HepG2 (cell line): ENCODE data around the gene NDOR1. TPM values are rescaled to one million over a fixed set of nuclear protein-coding genes. Genes with fewer than 3 reads are reported as not detected.

ENCODE experiments used
- CBX2 ChIP-seq, 2 experiments: fragments of 200-600 bp in 1 of 2; sonication (generic); formaldehyde crosslinking in 1 of 2; IDR thresholded peaks; 2 replicates each; pipeline versions ENCODE4 v1.7.0 to v1.8.1; 2018 to 2022; ENCODE audit warnings: low read depth in 2 of 2, low read length in 1 of 2, mild to moderate bottlenecking in 1 of 2, missing genetic modification reagents in 1 of 2
- EHMT2 ChIP-seq: fragments of 200-600 bp; sonication (generic); IDR thresholded peaks from 2 replicates; pipeline ENCODE4 v1.7.0; 2017; ENCODE audit warnings: antibody characterized with exemption, low read depth, low read length, borderline replicate concordance
- GABPB1 ChIP-seq: IDR thresholded peaks from 2 replicates; pipeline ENCODE4 v1.6.1; 2016; ENCODE audit warnings: mild to moderate bottlenecking, missing genetic modification reagents, moderate library complexity, missing compliant biosample characterization
- GATA4 ChIP-seq: sonication (generic); IDR thresholded peaks from 2 replicates; pipeline ENCODE4 v1.6.1; 2016; ENCODE audit warnings: antibody characterized with exemption, low read depth, borderline replicate concordance
- GATAD2A ChIP-seq: IDR thresholded peaks from 2 replicates; pipeline ENCODE4 v1.6.1; 2016
- IKZF5 ChIP-seq: IDR thresholded peaks from 2 replicates; pipeline ENCODE4 v1.6.1; 2018; ENCODE audit warnings: missing genetic modification reagents, mild to moderate bottlenecking, missing compliant biosample characterization
- KLF6 ChIP-seq: IDR thresholded peaks from 2 replicates; pipeline ENCODE4 v1.8.0; 2016; ENCODE audit warnings: missing biosample characterization, missing genetic modification reagents
- NR2F6 ChIP-seq, 2 experiments: IDR thresholded peaks; 2 replicates each; pipeline ENCODE4 v1.6.1; 2016; ENCODE audit warnings: antibody characterized with exemption in 1 of 2, mild to moderate bottlenecking in 1 of 2
- PRPF4 ChIP-seq: fragments of 200-400 bp; formaldehyde crosslinking; IDR thresholded peaks from 2 replicates; pipeline ENCODE4 v1.6.1; 2016; ENCODE audit warnings: low read length, low read depth; ENCODE audit not compliant: poor library complexity, severe bottlenecking
- RXRB ChIP-seq: IDR thresholded peaks from 2 replicates; pipeline ENCODE4 v1.6.1; 2016; ENCODE audit warnings: borderline replicate concordance, missing genetic modification reagents, missing compliant biosample characterization
- ZBTB33 ChIP-seq: sonication (generic); formaldehyde crosslinking; IDR thresholded peaks from 2 replicates; pipeline ENCODE4 v1.4.0; 2020; ENCODE audit warnings: missing genetic modification reagents
- ZBTB42 ChIP-seq: sonication (generic); formaldehyde crosslinking; IDR thresholded peaks from 2 replicates; pipeline ENCODE4 v1.5.0; 2020; ENCODE audit warnings: mild to moderate bottlenecking, missing genetic modification reagents
- ZNF331 ChIP-seq: sonication (generic); formaldehyde crosslinking; IDR thresholded peaks from 2 replicates; pipeline ENCODE4 v1.4.0; 2020; ENCODE audit warnings: missing genetic modification reagents
- ZNF354B ChIP-seq: sonication (generic); formaldehyde crosslinking; IDR thresholded peaks from 2 replicates; pipeline ENCODE4 v1.8.0; 2022; ENCODE audit warnings: mild to moderate bottlenecking, missing genetic modification reagents
- ZNF501 ChIP-seq: sonication (generic); formaldehyde crosslinking; IDR thresholded peaks from 2 replicates; pipeline ENCODE4 v1.5.1; 2020; ENCODE audit warnings: mild to moderate bottlenecking, moderate library complexity, missing genetic modification reagents
- ZNF687 ChIP-seq: sonication (generic); formaldehyde crosslinking; IDR thresholded peaks from 2 replicates; pipeline ENCODE4 v1.5.1; 2020; ENCODE audit warnings: mild to moderate bottlenecking, missing genetic modification reagents, moderate library complexity
- polyA plus RNA-seq, 8 experiments: library from polyadenylated mRNA; depleted of rRNA in 3 of 8; stranded (reverse) in 7 of 8; unstranded in 1 of 8; fragments of >200 nt; fragmentation: Illumina TruSeq in 4 of 8; extraction: Trizol in 4 of 8; gene quantifications; 2 replicates each; pipeline versions ENCODE4 v1.2.1 to v1.2.3, GENCODE V29; 2011 to 2016; ENCODE audit warnings: low read depth in 4 of 8, missing spikeins in 1 of 8, mixed read lengths in 1 of 8; ENCODE audit not compliant: insufficient read depth in 1 of 8
- total RNA-seq, 5 experiments: library from RNA; depleted of rRNA; stranded (reverse); fragments of >200 nt; fragmentation: Illumina TruSeq; extraction: Trizol; gene quantifications; 2 replicates each; pipeline ENCODE4 v1.2.3, GENCODE V29; 2016; ENCODE audit warnings: low read depth in 1 of 5
- TF ChIP-seq, protein P1 (sequence below): sonication (generic); formaldehyde crosslinking; IDR thresholded peaks from 2 replicates; pipeline ENCODE4 v1.9.0; 2021; ENCODE audit warnings: missing genetic modification reagents, borderline replicate concordance
- TF ChIP-seq, protein P2 (sequence below): sonication (generic); formaldehyde crosslinking; IDR thresholded peaks from 2 replicates; pipeline ENCODE4 v1.8.0; 2023; ENCODE audit warnings: mild to moderate bottlenecking, missing genetic modification reagents

NDOR1 gene
- total and polyA plus RNA-seq, 2 of the 13 experiments (the other 11 are each of a cell fraction or from before 2014, with no cell fraction given) = 3.6 to 8.7 TPM

GRCh38 chr9:137228506-137228967 is 23.0 kb downstream of the NDOR1 start (continued):
- TF ChIP-seq KLF6 (CRISPR knock-in tag) = no peak
- TF ChIP-seq ZNF687 = peak; percentile 67; the same call in 1 of the 2 replicates
- no peak for TF ChIP-seq RXRB (CRISPR knock-in tag)
- no peak for TF ChIP-seq EHMT2
- TF ChIP-seq GABPB1 = peak; percentile 32; the same call in 1 of the 2 replicates
- TF ChIP-seq, protein P1, sequence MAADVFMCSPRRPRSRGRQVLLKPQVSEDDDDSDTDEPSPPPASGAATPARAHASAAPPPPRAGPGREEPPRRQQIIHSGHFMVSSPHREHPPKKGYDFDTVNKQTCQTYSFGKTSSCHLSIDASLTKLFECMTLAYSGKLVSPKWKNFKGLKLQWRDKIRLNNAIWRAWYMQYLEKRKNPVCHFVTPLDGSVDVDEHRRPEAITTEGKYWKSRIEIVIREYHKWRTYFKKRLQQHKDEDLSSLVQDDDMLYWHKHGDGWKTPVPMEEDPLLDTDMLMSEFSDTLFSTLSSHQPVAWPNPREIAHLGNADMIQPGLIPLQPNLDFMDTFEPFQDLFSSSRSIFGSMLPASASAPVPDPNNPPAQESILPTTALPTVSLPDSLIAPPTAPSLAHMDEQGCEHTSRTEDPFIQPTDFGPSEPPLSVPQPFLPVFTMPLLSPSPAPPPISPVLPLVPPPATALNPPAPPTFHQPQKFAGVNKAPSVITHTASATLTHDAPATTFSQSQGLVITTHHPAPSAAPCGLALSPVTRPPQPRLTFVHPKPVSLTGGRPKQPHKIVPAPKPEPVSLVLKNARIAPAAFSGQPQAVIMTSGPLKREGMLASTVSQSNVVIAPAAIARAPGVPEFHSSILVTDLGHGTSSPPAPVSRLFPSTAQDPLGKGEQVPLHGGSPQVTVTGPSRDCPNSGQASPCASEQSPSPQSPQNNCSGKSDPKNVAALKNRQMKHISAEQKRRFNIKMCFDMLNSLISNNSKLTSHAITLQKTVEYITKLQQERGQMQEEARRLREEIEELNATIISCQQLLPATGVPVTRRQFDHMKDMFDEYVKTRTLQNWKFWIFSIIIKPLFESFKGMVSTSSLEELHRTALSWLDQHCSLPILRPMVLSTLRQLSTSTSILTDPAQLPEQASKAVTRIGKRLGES (CRISPR knock-in tag) = no peak
- no peak for TF ChIP-seq ZBTB42 (CRISPR knock-in tag)
- peak; percentile 9; the same call in 1 of the 2 replicates for TF ChIP-seq ZBTB33
- no peak for TF ChIP-seq CBX2 (IDR thresholded peaks at IDR 0.05; ENCODE audit: low read depth, low read length)
- no peak for TF ChIP-seq CBX2 (CRISPR knock-in tag; IDR thresholded peaks at IDR 0.05; ENCODE audit: low read depth)
- TF ChIP-seq ZNF331 (CRISPR knock-in tag) = no peak
- TF ChIP-seq IKZF5 (CRISPR knock-in tag) = 0 out of 2 replicates have a peak, but pooled peaks have one; percentile 38
- no peak for TF ChIP-seq PRPF4
- TF ChIP-seq, protein P2, sequence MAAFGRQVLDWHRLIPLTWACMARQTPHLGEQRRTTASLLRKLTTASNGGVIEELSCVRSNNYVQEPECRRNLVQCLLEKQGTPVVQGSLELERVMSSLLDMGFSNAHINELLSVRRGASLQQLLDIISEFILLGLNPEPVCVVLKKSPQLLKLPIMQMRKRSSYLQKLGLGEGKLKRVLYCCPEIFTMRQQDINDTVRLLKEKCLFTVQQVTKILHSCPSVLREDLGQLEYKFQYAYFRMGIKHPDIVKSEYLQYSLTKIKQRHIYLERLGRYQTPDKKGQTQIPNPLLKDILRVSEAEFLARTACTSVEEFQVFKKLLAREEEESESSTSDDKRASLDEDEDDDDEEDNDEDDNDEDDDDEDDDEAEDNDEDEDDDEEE (CRISPR knock-in tag) = no peak
- no peak for TF ChIP-seq GATA4
- 0 out of 2 replicates have a peak, but pooled peaks have one; percentile 16 for TF ChIP-seq GATAD2A (CRISPR knock-in tag)
- 0 out of 2 replicates have a peak, but pooled peaks have one; percentile 29 for TF ChIP-seq ZNF354B (CRISPR knock-in tag)
- peak; percentile 47; the same call in 1 of the 2 replicates for TF ChIP-seq ZNF501 (CRISPR knock-in tag)
- TF ChIP-seq NR2F6 (IDR thresholded peaks at IDR 0.05) = no peak
- TF ChIP-seq NR2F6 (CRISPR knock-in tag; IDR thresholded peaks at IDR 0.05) = peak; percentile 68; the same call in 1 of the 2 replicates
